Lower lobe of right lung (tissue), 2 donors: Measurements from ENCODE around the gene CPNE6. TPM values are rescaled to one million over a fixed set of nuclear protein-coding genes. Genes with fewer than 3 reads are reported as not detected.

Experiments
- ATAC-seq, 2 donors: fragments of 200-7000 bp; cut with Tn5 transposase; one replicate each; pipeline ENCODE4 v1.9.1; 2020 to 2022; ENCODE audit warnings: mild to moderate bottlenecking in 2 of 2, moderate library complexity in 2 of 2
- DNase-seq: peaks from one replicate; pipeline ENCODE4 v3.0.0-alpha.2; 2020
- H3K27ac ChIP-seq: fragments of 200-600 bp; one replicate; pipeline ENCODE4 v1.8.0; 2022
- H3K27me3 ChIP-seq: fragments of 200-600 bp; one replicate; pipeline ENCODE4 v1.8.0; 2022; ENCODE audit warnings: low read depth
- H3K36me3 ChIP-seq: fragments of 200-600 bp; one replicate; pipeline ENCODE4 v1.8.0; 2022; ENCODE audit warnings: mild to moderate bottlenecking
- H3K4me1 ChIP-seq: fragments of 200-600 bp; one replicate; pipeline ENCODE4 v1.8.0; 2022
- H3K4me3 ChIP-seq: fragments of 200-600 bp; one replicate; pipeline ENCODE4 v1.8.0; 2022; ENCODE audit warnings: mild to moderate bottlenecking
- H3K9me3 ChIP-seq: fragments of 200-600 bp; one replicate; pipeline ENCODE4 v1.8.0; 2022
- CTCF ChIP-seq: fragments of 200-600 bp; IDR thresholded peaks from one replicate; pipeline ENCODE4 v1.8.0; 2022; ENCODE audit warnings: antibody characterized with exemption, mild to moderate bottlenecking
- intact Hi-C: fragments of 100-400 bp; cut with DNase I; formaldehyde crosslinking; loops from one replicate; pipeline ENCODE4 v1.11.0; 2022
- total RNA-seq: library from RNA; stranded (reverse); fragmentation: NEBNext Ultra II Directional; extraction: Animal tissue kit (Norgen Biotek cat#: 25700); gene quantifications from one replicate; pipeline ENCODE4 v1.2.1, GENCODE V29; 2021
- donor health status: DM: no; HTN: yes; CAD: no; lungs with severe emphysema.

CPNE6 gene
- total RNA-seq, 1 donor from 2014 or later: not detected

GRCh38 chr14:24058260-24058950, 13.0 kb upstream of the CPNE6 start:
- DNase-seq: no peak
- Histone ChIP-seq H3K27me3 (peaks cover 5% of the 10 kb centered on the region), H3K27ac (no peak overlapping the region), H3K9me3 (no peaks in the 10 kb centered on the region), H3K4me1 (no peaks in the 10 kb centered on the region), H3K36me3 (no peaks in the 10 kb centered on the region), H3K4me3 (no peak overlapping the region)
- peak; percentile 77 for TF ChIP-seq CTCF
- intact Hi-C loops: no loop called here
- ATAC-seq: peak; percentile 68 to 85

GRCh38 chr14:24058951-24059475, 12.3 kb upstream of the CPNE6 start:
- Histone ChIP-seq H3K4me3 (no peak overlapping the region), H3K9me3 (no peaks in the 10 kb centered on the region), H3K27me3 (peaks cover 5% of the 10 kb centered on the region), H3K4me1 (no peaks in the 10 kb centered on the region), H3K36me3 (no peaks in the 10 kb centered on the region), H3K27ac (no peak overlapping the region)
- intact Hi-C loops: no loop called here
- ATAC-seq: no peak
- no peak for TF ChIP-seq CTCF
- no peak for DNase-seq

- no peaks in the 10 kb centered on the region for H3K9me3 ChIP-seq
- no peak for TF ChIP-seq CTCF
- H3K27me3 ChIP-seq: no peaks in the 10 kb centered on the region
- H3K27ac ChIP-seq: no peak overlapping the region
- DNase-seq: no peak
- no peak for ATAC-seq
- no peak overlapping the region for H3K4me3 ChIP-seq
- H3K4me1 ChIP-seq: no peaks in the 10 kb centered on the region
- H3K36me3 ChIP-seq: no peaks in the 10 kb centered on the region
- intact Hi-C loops: no loop called here
Observed at GRCh38 chr14:24059841-24060388, 11.4 kb upstream of the CPNE6 start.

- no peak for TF ChIP-seq CTCF
- DNase-seq: no peak
- Histone ChIP-seq H3K27me3 (no peaks in the 10 kb centered on the region), H3K9me3 (no peaks in the 10 kb centered on the region), H3K4me1 (no peaks in the 10 kb centered on the region), H3K4me3 (no peak overlapping the region), H3K36me3 (no peaks in the 10 kb centered on the region), H3K27ac (no peak overlapping the region)
- no peak for ATAC-seq
- intact Hi-C loops: no loop called here
Observed at GRCh38 chr14:24060443-24060842, 10.9 kb upstream of the CPNE6 start.

- Histone ChIP-seq H3K4me3 (no peak overlapping the region), H3K27ac (no peak overlapping the region), H3K9me3 (no peaks in the 10 kb centered on the region), H3K27me3 (no peaks in the 10 kb centered on the region), H3K36me3 (no peaks in the 10 kb centered on the region), H3K4me1 (no peaks in the 10 kb centered on the region)
- intact Hi-C loops: no loop called here
- TF ChIP-seq CTCF: no peak
- ATAC-seq (no peak), DNase-seq (no peak)
Observed at GRCh38 chr14:24060984-24061913, 10.1 kb upstream of the CPNE6 start.
